Mucosa of stomach (tissue), 1 donor: ENCODE data around the gene HBE1.

Experiments used
- H3K27me3 ChIP-seq: one replicate; pipeline ENCODE4 v1.7.0; 2013; ENCODE audit warnings: mild to moderate bottlenecking, low read length; ENCODE audit not compliant: control insufficient read depth, insufficient read depth
- H3K36me3 ChIP-seq: one replicate; pipeline ENCODE4 v1.7.0; 2013; ENCODE audit warnings: low read length; ENCODE audit not compliant: control insufficient read depth, insufficient read depth
- H3K4me1 ChIP-seq: one replicate; pipeline ENCODE4 v1.7.0; 2013; ENCODE audit warnings: mild to moderate bottlenecking, low read length; ENCODE audit not compliant: control insufficient read depth, insufficient read depth
- H3K4me3 ChIP-seq: one replicate; pipeline ENCODE4 v1.7.0; 2013; ENCODE audit warnings: low read length
- H3K9ac ChIP-seq: one replicate; pipeline ENCODE4 v1.7.0; 2013; ENCODE audit warnings: mild to moderate bottlenecking, low read length, moderate library complexity
- H3K9me3 ChIP-seq: one replicate; pipeline ENCODE4 v1.7.0; 2013; ENCODE audit warnings: mild to moderate bottlenecking, low read length, moderate library complexity; ENCODE audit not compliant: control insufficient read depth
- donor health status: Pancreatic carcinoma.

Gene HBE1

GRCh38 chr11:5235364-5236095, 34.2 kb downstream of the HBE1 start:
- H3K36me3 ChIP-seq = no peaks in the 10 kb centered on the region
- no peaks in the 10 kb centered on the region for H3K4me1 ChIP-seq
- no peak overlapping the region for H3K9ac ChIP-seq
- H3K4me3 ChIP-seq = no peak overlapping the region
- no peaks in the 10 kb centered on the region for H3K9me3 ChIP-seq
- H3K27me3 ChIP-seq = no peaks in the 10 kb centered on the region

- Histone ChIP-seq H3K36me3 (no peaks in the 10 kb centered on the region), H3K9me3 (no peaks in the 10 kb centered on the region), H3K4me3 (no peak within 1 kb of the TSS), H3K9ac (no peak within 1 kb of the TSS), H3K4me1 (no peaks in the 10 kb centered on the region), H3K27me3 (no peaks in the 10 kb centered on the region)
Observed at GRCh38 chr11:5234381-5234834, 35.3 kb downstream of the HBE1 start, which contains the start of gene HBD. Gene HBD, minus strand, starts transcription at chr11:5234483. Its CDS starts 50 bp downstream, at chr11:5234433.

- H3K4me3 ChIP-seq = no peak overlapping the region
- no peaks in the 10 kb centered on the region for H3K9me3 ChIP-seq
- no peaks in the 10 kb centered on the region for H3K36me3 ChIP-seq
- H3K9ac ChIP-seq = no peak overlapping the region
- H3K4me1 ChIP-seq = no peaks in the 10 kb centered on the region
- H3K27me3 ChIP-seq = no peaks in the 10 kb centered on the region
Observed at GRCh38 chr11:5233307-5233706, 36.4 kb downstream of the HBE1 start.

GRCh38 chr11:5232821-5233220, 36.9 kb downstream of the HBE1 start:
- H3K9ac ChIP-seq = no peak overlapping the region
- H3K4me3 ChIP-seq = no peak overlapping the region
- H3K36me3 ChIP-seq = no peaks in the 10 kb centered on the region
- H3K9me3 ChIP-seq = no peaks in the 10 kb centered on the region
- H3K27me3 ChIP-seq = no peaks in the 10 kb centered on the region
- no peaks in the 10 kb centered on the region for H3K4me1 ChIP-seq

GRCh38 chr11:5232176-5232575, 37.6 kb downstream of the HBE1 start:
- Histone ChIP-seq H3K9ac (no peak overlapping the region), H3K9me3 (no peaks in the 10 kb centered on the region), H3K4me1 (no peaks in the 10 kb centered on the region), H3K4me3 (no peak overlapping the region), H3K36me3 (no peaks in the 10 kb centered on the region), H3K27me3 (no peaks in the 10 kb centered on the region)

- H3K4me3 ChIP-seq = no peak overlapping the region
- H3K4me1 ChIP-seq = no peaks in the 10 kb centered on the region
- H3K9ac ChIP-seq = no peak overlapping the region
- H3K36me3 ChIP-seq = no peaks in the 10 kb centered on the region
- no peaks in the 10 kb centered on the region for H3K9me3 ChIP-seq
- no peaks in the 10 kb centered on the region for H3K27me3 ChIP-seq
Observed at GRCh38 chr11:5231111-5231510, 38.6 kb downstream of the HBE1 start.

- H3K27me3 ChIP-seq = no peaks in the 10 kb centered on the region
- no peak overlapping the region for H3K4me3 ChIP-seq
- no peak overlapping the region for H3K9ac ChIP-seq
- H3K36me3 ChIP-seq = no peaks in the 10 kb centered on the region
- H3K9me3 ChIP-seq = no peaks in the 10 kb centered on the region
- H3K4me1 ChIP-seq = no peaks in the 10 kb centered on the region
Observed at GRCh38 chr11:5230266-5230665, 39.5 kb downstream of the HBE1 start.

- H3K4me1 ChIP-seq = no peaks in the 10 kb centered on the region
- no peaks in the 10 kb centered on the region for H3K36me3 ChIP-seq
- no peaks in the 10 kb centered on the region for H3K27me3 ChIP-seq
- H3K4me3 ChIP-seq = no peak overlapping the region
- no peak overlapping the region for H3K9ac ChIP-seq
- no peaks in the 10 kb centered on the region for H3K9me3 ChIP-seq
Observed at GRCh38 chr11:5229796-5230195, 39.9 kb downstream of the HBE1 start.

- no peaks in the 10 kb centered on the region for H3K27me3 ChIP-seq
- no peaks in the 10 kb centered on the region for H3K36me3 ChIP-seq
- no peak overlapping the region for H3K4me3 ChIP-seq
- H3K4me1 ChIP-seq = no peaks in the 10 kb centered on the region
- H3K9me3 ChIP-seq = no peaks in the 10 kb centered on the region
- H3K9ac ChIP-seq = no peak overlapping the region
Observed at GRCh38 chr11:5229356-5229755, 40.4 kb downstream of the HBE1 start.

GRCh38 chr11:5228124-5228523, 41.6 kb downstream of the HBE1 start:
- no peaks in the 10 kb centered on the region for H3K27me3 ChIP-seq
- H3K4me1 ChIP-seq = no peaks in the 10 kb centered on the region
- H3K9ac ChIP-seq = no peak overlapping the region
- H3K9me3 ChIP-seq = no peaks in the 10 kb centered on the region
- no peaks in the 10 kb centered on the region for H3K36me3 ChIP-seq
- H3K4me3 ChIP-seq = no peak overlapping the region

- Histone ChIP-seq H3K9me3 (no peaks in the 10 kb centered on the region), H3K9ac (no peak overlapping the region), H3K4me1 (no peaks in the 10 kb centered on the region), H3K4me3 (no peak overlapping the region), H3K36me3 (no peaks in the 10 kb centered on the region), H3K27me3 (no peaks in the 10 kb centered on the region)
Observed at GRCh38 chr11:5227681-5228080, 42.1 kb downstream of the HBE1 start.

- H3K9ac ChIP-seq = no peak within 1 kb of the TSS
Observed at GRCh38 chr11:5226732-5227310, 42.9 kb downstream of the HBE1 start, which contains the start of gene HBB. Gene HBB, minus strand, starts transcription at chr11:5227071. Its CDS starts 50 bp downstream, at chr11:5227021.

More at GRCh38 chr11:5226732-5227310, 42.9 kb downstream of the HBE1 start, which contains the start of gene HBB:
- no peak within 1 kb of the TSS for H3K4me3 ChIP-seq
- H3K36me3 ChIP-seq = no peaks in the 10 kb centered on the region
- H3K4me1 ChIP-seq = no peaks in the 10 kb centered on the region
- no peaks in the 10 kb centered on the region for H3K9me3 ChIP-seq
- no peaks in the 10 kb centered on the region for H3K27me3 ChIP-seq
